Measurements from ENCODE around the gene TEAD1.
A peak's percentile ranks its signal among the peaks of the same experiment; 100 is the strongest.
"Not testable (repeated sequence)": the region's sequence is repeated elsewhere in the genome, so short reads cannot be mapped to it uniquely, and the experiment has no call there.

TEAD1 gene

DNA sequence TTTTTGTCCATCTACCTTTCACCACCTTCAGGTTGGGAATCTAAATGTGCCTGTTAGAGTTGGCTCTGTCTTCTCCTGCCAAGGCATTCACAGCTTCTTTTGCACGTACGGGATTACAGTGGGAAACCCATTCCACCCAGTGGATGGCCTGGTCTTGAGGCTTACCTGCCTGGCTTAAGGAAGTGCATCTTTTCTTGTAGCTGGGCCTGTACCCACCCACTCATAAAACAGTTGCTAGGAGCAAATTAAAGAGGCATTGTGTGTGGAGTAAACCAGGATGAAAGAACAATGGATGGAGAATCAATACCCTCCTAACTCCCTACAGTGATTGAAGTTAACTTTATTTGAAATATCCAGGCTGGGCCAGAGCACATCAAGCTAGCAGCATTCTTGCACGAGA is 71.6 kb downstream of the TEAD1 start:
- no peak for DNase-seq

- no peak for DNase-seq
Measured at GRCh38 chr11:12746593-12747097, 72.4 kb downstream of the TEAD1 start.

- no peak for DNase-seq
Measured at GRCh38 chr11:12748561-12748960, 74.3 kb downstream of the TEAD1 start.

- DNase-seq: no peak
Measured at GRCh38 chr11:12749442-12749841, 75.2 kb downstream of the TEAD1 start.

DNA sequence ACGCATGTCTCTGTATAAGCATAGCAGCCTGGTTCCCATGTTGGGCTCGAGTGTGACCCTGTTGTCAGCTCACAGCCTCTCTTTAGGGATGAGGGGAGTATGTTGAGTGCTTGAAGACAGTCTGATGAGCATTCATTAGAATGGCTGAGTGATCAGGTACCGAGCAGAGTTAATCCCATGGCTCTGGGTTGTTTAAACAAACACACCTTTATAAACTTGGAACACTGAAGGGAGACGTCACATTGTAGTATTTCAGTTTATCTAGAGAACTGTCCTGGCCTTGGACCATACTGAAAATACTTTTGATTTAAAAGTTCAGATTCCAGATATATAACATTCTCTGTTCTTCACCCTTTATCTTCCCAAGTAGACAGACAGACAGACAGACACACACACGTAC is 76.0 kb downstream of the TEAD1 start:
- DNase-seq: no peak

- no peak for DNase-seq
Measured at GRCh38 chr11:12752868-12753524, 78.8 kb downstream of the TEAD1 start.

DNA sequence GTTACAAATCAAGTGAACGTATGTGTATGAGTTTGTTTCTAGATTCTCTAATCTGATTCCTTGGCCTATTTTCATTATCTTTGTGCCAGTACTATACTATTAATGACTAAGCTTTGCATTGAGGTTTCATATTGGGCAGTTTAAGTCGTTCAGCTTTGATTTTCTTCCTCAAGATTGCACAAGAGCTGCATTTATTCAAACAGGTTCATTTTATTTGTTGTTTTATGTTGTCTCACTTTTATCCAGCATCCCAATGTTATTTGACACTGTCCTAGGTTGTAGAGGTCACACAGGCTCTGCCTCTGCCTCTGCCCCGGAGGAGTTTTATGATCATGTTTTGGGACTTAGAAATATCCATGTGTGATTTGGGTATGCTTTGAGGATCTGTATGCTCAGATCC is 79.8 kb downstream of the TEAD1 start:
- no peak for DNase-seq

DNA sequence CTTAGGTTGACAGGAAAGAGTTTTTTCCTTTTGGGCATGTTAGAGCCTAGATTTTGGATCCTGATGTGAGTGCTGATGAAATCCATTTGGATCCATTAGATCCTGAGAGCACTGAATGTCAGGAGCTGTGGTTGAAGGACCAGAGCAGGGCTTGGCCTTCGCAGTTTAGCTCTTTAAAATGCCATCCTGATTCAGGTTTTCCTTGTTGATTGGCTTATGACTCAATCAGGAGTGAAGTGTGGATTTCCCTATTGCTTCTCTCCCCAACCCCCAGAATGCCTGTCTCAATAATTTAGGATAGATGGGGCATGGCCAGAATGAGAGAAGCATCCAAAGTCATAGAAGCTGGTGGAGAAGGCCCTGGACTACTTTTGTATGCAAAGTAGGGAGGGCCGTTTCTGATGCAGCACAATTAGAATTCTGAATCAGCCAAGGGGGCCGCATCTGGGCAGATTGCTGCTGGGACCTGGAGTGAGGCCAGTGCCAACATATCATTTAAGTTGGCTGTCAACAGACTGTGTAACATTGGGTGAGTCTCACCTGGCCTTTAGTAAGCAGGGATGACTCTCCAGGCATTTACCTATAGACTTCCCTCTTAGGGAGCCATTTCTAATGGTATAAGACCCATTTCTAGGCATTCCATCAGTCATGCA is 80.5 kb downstream of the TEAD1 start:
- DNase-seq: no peak

- DNase-seq: no peak
Measured at GRCh38 chr11:12755510-12756453, 81.6 kb downstream of the TEAD1 start.

- DNase-seq: no peak
Measured at GRCh38 chr11:12756454-12756806, 82.2 kb downstream of the TEAD1 start.

DNA sequence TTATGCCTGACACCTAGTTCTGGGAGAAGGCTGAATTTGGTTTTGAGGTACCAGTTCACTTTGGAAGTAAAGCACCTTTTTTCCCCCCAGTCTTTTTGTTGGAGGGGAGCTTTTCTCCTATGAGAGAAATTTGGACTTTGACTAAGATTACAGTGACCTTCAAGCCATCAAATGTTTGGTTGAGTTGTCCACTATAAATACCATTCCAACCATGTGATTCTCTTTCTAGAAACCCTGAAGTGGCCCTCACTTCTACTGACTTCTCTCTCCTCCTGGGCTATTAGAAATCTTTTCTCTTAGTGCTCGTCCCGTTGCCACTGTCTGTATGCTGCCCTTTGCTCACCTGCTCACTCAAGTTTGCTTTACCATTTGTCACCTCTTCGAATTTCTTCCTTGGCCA is 82.6 kb downstream of the TEAD1 start:
- DNase-seq: no peak

GRCh38 chr11:12757416-12757815 is 83.2 kb downstream of the TEAD1 start:
- no peak for DNase-seq

- DNase-seq: not testable (repeated sequence)
Measured at GRCh38 chr11:12758117-12758516, 83.9 kb downstream of the TEAD1 start.

- no peak for DNase-seq
Measured at GRCh38 chr11:12761029-12761428, 86.8 kb downstream of the TEAD1 start.

- DNase-seq: no peak
Measured at GRCh38 chr11:12762278-12762677, 88.1 kb downstream of the TEAD1 start.

GRCh38 chr11:12762696-12763324 is 88.6 kb downstream of the TEAD1 start:
- no peak for DNase-seq

DNA sequence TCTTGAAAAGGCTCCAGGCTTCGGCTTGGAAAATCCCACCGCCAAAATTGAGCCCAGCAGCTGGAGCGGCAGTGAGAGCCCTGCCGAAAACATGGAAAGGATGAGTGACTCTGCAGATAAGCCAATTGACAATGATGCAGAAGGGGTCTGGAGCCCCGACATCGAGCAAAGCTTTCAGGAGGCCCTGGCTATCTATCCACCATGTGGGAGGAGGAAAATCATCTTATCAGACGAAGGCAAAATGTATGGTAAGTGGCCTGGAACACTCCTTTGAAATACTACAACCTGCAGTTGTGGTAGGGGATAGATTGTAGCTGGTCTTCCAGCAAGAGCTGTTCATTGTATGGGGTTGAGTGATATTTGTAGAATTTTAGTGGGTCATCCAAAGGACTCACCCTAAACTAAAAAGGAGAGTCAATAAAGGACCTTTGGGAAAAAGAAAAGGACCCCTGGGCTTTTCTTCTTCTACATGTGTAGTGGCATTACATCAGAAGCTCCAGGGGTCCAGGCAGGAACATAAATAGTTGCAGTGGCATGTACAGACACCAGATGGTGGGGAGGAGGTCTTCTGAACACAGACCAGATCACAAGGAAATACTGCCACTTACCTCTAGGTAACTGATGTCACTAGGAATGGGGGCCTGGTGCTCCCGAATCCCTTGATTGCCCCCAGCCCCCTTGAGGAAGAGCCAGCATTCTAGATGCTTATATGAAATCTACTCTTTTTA is 90.1 kb downstream of the TEAD1 start:
- DNase-seq: no peak

GRCh38 chr11:12765428-12765827 is 91.2 kb downstream of the TEAD1 start:
- no peak for DNase-seq

- DNase-seq: no peak
Measured at GRCh38 chr11:12767027-12767426, 92.8 kb downstream of the TEAD1 start.

GRCh38 chr11:12767577-12767976 is 93.4 kb downstream of the TEAD1 start:
- DNase-seq: no peak

- peak; percentile 54 for DNase-seq
Measured at GRCh38 chr11:12768726-12769673, 94.8 kb downstream of the TEAD1 start.

Data from activated CD4-positive, alpha-beta T cell treated with anti-CD3 and anti-CD28 coated beads, Interleukin-10, Interleukin-2, amounts not matched to agents 100 ng/mL and 50 ng/mL, durations not matched to agents 16 hours and 8 hours (primary cell).